Right atrium auricular region (tissue), 2 donors: ENCODE results near the gene RASL12. TPM values are rescaled to one million over a fixed set of nuclear protein-coding genes. Genes with fewer than 3 reads are reported as not detected.

ENCODE experiments used
- DNase-seq: peaks from one replicate; pipeline ENCODE4 v3.0.0-alpha.2; 2019; ENCODE audit warnings: low spot score
- H3K27ac ChIP-seq, 2 donors: fragments of 200-600 bp; sonication (generic); 1 replicate in 1 of 2; 2 replicates in 1 of 2; pipeline ENCODE4 v1.5.1; 2016 to 2019
- H3K27me3 ChIP-seq, 2 donors: fragments of 200-600 bp; sonication (generic); one replicate each; pipeline versions ENCODE4 v1.5.1 to v1.6.0; 2017 to 2019
- H3K36me3 ChIP-seq: fragments of 200-600 bp; sonication (generic); one replicate; pipeline ENCODE4 v1.5.1; 2016
- H3K4me1 ChIP-seq, 2 donors: fragments of 200-600 bp; sonication (generic); one replicate each; pipeline versions ENCODE4 v1.5.1 to v1.6.0; 2017 to 2019
- H3K4me3 ChIP-seq, 2 donors: fragments of 200-600 bp; sonication (generic); 1 replicate in 1 of 2; 2 replicates in 1 of 2; pipeline ENCODE4 v1.5.1; 2017 to 2019; ENCODE audit warnings: mild to moderate bottlenecking in 1 of 2, moderate library complexity in 1 of 2
- H3K9me3 ChIP-seq, 2 donors: fragments of 200-600 bp; sonication (generic); one replicate each; pipeline ENCODE4 v1.5.1; 2019
- CTCF ChIP-seq, 2 donors: fragments of 200-600 bp; sonication (generic); IDR thresholded peaks; one replicate each; pipeline ENCODE4 v1.5.1; 2019; ENCODE audit warnings: antibody characterized with exemption in 2 of 2
- total RNA-seq, 2 donors: library from RNA; depleted of rRNA; stranded (reverse); fragments of >200 nt; gene quantifications; one replicate each; pipeline ENCODE4 v1.1.0, GENCODE V29; 2016

RASL12 gene
- total RNA-seq, 2 donors from 2014 or later = 83.3 to 183 TPM

GRCh38 chr15:65029736-65030208 lies 38.0 kb downstream of the RASL12 start:
- Histone ChIP-seq H3K4me1 (peaks cover 0 to 14% of the 10 kb centered on the region in 2 donors), H3K27ac (peak overlapping the region; percentile 81 to 85)
- no peak for TF ChIP-seq CTCF (IDR thresholded peaks at IDR 0.05)

GRCh38 chr15:65028921-65029735 lies 38.7 kb downstream of the RASL12 start, which contains the start of gene MTFMT:
Gene MTFMT, minus strand, starts transcription at chr15:65029639. Its CDS starts 26 bp downstream, at chr15:65029613.
- Histone ChIP-seq H3K4me3 (peak within 1 kb of the TSS; percentile 79 to 99), H3K27ac (peak within 1 kb of the TSS; percentile 81 to 85), H3K4me1 (peaks cover 0 to 14% of the 10 kb centered on the region in 2 donors), H3K9me3 (no peaks in the 10 kb centered on the region), H3K36me3 (peaks cover 11% of the 10 kb centered on the region), H3K27me3 (no peaks in the 10 kb centered on the region)
- DNase-seq = peak; percentile 89
- peak in 1 of 2 donors; percentile 37 for TF ChIP-seq CTCF (IDR thresholded peaks at IDR 0.05)

More at GRCh38 chr15:65029736-65030208, 38.0 kb downstream of the RASL12 start:
- no peaks in the 10 kb centered on the region for H3K9me3 ChIP-seq
- H3K27me3 ChIP-seq = no peaks in the 10 kb centered on the region
- peak overlapping the region; percentile 79 to 99 for H3K4me3 ChIP-seq
- no peak for DNase-seq
- H3K36me3 ChIP-seq = peaks cover 11% of the 10 kb centered on the region

GRCh38 chr15:65028338-65028737 lies 39.5 kb downstream of the RASL12 start:
- TF ChIP-seq CTCF (IDR thresholded peaks at IDR 0.05) = no peak
- Histone ChIP-seq H3K4me1 (peaks cover 0 to 8% of the 10 kb centered on the region in 2 donors), H3K27ac (no peak overlapping the region), H3K9me3 (no peaks in the 10 kb centered on the region), H3K36me3 (peaks cover 11% of the 10 kb centered on the region), H3K4me3 (peak overlapping the region; percentile 79 to 99), H3K27me3 (no peaks in the 10 kb centered on the region)
- DNase-seq = no peak

GRCh38 chr15:65027593-65027992 lies 40.2 kb downstream of the RASL12 start:
- H3K9me3 ChIP-seq = no peaks in the 10 kb centered on the region
- H3K27ac ChIP-seq = no peak overlapping the region
- no peak overlapping the region for H3K4me3 ChIP-seq
- DNase-seq = no peak
- H3K36me3 ChIP-seq = peaks cover 11% of the 10 kb centered on the region
- no peak for TF ChIP-seq CTCF (IDR thresholded peaks at IDR 0.05)
- peaks cover 0 to 6% of the 10 kb centered on the region in 2 donors for H3K4me1 ChIP-seq
- no peaks in the 10 kb centered on the region for H3K27me3 ChIP-seq

- H3K9me3 ChIP-seq = no peaks in the 10 kb centered on the region
- no peak for TF ChIP-seq CTCF (IDR thresholded peaks at IDR 0.05)
- peaks cover 11% of the 10 kb centered on the region for H3K36me3 ChIP-seq
- DNase-seq = no peak
- no peak overlapping the region for H3K27ac ChIP-seq
- H3K4me3 ChIP-seq = no peak overlapping the region
- H3K27me3 ChIP-seq = no peaks in the 10 kb centered on the region
- H3K4me1 ChIP-seq = peaks cover 0 to 6% of the 10 kb centered on the region in 2 donors
These were observed 41.0 kb downstream of the RASL12 start for GRCh38 chr15:65026756-65027155.
